ENCODE measurements around the gene CAMK2N2.

DNA sequence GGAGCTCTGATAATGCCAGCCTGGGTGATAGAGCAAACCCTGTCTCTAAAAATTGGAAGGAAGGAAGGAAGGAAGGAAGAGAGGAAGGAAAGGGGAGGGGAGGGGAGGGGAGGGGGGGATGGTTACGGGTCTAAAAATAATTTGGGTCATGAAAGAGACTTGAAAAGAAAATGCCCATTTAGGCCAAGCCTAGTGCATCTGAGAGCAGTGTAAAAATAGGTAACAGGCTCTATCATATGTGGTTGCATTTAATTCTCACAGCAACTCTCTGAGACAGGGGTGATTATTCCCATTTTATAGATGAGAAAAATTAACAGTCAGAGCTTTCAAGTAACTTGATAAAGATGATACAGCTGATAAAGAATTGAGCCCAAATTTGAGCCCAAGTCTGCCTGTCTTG, 10.9 kb upstream of the CAMK2N2 start:
- TF ChIP-seq MAX (IDR thresholded peaks at IDR 0.05; ENCODE audit: low read depth, low read length) (no peak), POLR2A (IDR thresholded peaks at IDR 0.05; ENCODE audit: extremely low read depth, insufficient read length) (no peak), CTCF (IDR thresholded peaks at IDR 0.05; ENCODE audit: low read depth, low read length) (no peak), MYC (IDR thresholded peaks at IDR 0.05; ENCODE audit: low read depth, low read length) (no peak)

Measured in NB4 (cell line).